CD4-positive, alpha-beta T cell (primary cell): ENCODE results near the gene ELFN2. TPM values are rescaled to one million over a fixed set of nuclear protein-coding genes. Genes with fewer than 3 reads are reported as not detected.

ENCODE experiments used
- ATAC-seq: fragments of 200-7000 bp; cut with Tn5 transposase; one replicate; pipeline ENCODE4 v1.10.0; 2022; ENCODE audit warnings: mild to moderate bottlenecking; ENCODE audit not compliant: poor library complexity
- CTCF ChIA-PET: fragments of 350-600 bp; sonication (Branson Sonifier 250); formaldehyde crosslinking; loops from one replicate; lab custom pipeline; 2021; ENCODE audit warnings: antibody characterized with exemption, inconsistent platforms; lab: Charles Lee
- POLR2A ChIA-PET: fragments of 350-600 bp; sonication (Branson Sonifier 250); formaldehyde crosslinking; loops from one replicate; lab custom pipeline; 2021; ENCODE audit warnings: antibody characterized with exemption, inconsistent platforms; lab: Charles Lee
- DNase-seq, 14 experiments: peaks; one replicate each; pipeline ENCODE4 v3.0.0-alpha.2; 2013 to 2020; ENCODE audit warnings: mixed read lengths in 2 of 14
- H3K27ac ChIP-seq, 2 donors: one replicate each; pipeline versions ENCODE4 v1.5.1 to v1.7.0; 2013; ENCODE audit warnings: low read length in 2 of 2, low read depth in 1 of 2, mild to moderate bottlenecking in 1 of 2
- H3K27me3 ChIP-seq, 2 experiments: 1 replicate in 1 of 2; 2 replicates in 1 of 2; pipeline versions ENCODE4 v1.6.1 to v1.7.0; 2013; ENCODE audit warnings: low read length in 2 of 2, control low read depth in 1 of 2, mild to moderate bottlenecking in 1 of 2, moderate library complexity in 1 of 2; ENCODE audit not compliant: insufficient read depth in 2 of 2, control insufficient read depth in 1 of 2
- H3K36me3 ChIP-seq: one replicate; pipeline ENCODE4 v1.6.1; 2013; ENCODE audit warnings: low read length, control low read depth; ENCODE audit not compliant: insufficient read depth
- H3K4me1 ChIP-seq: one replicate; pipeline ENCODE4 v1.6.1; 2013; ENCODE audit warnings: low read length, control low read depth; ENCODE audit not compliant: insufficient read depth
- H3K4me3 ChIP-seq: one replicate; pipeline ENCODE4 v1.5.1; 2013; ENCODE audit warnings: mild to moderate bottlenecking, low read length, moderate library complexity
- H3K9me3 ChIP-seq, 2 experiments: 1 replicate in 1 of 2; 2 replicates in 1 of 2; pipeline versions ENCODE4 v1.6.1 to v1.7.0; 2013; ENCODE audit warnings: low read length in 2 of 2, mild to moderate bottlenecking in 2 of 2, control low read depth in 1 of 2, moderate library complexity in 1 of 2; ENCODE audit not compliant: control insufficient read depth in 1 of 2, insufficient read depth in 1 of 2
- H3K27ac Mint-ChIP-seq: one replicate; pipeline ENCODE4 v1.8.0; 2020; ENCODE audit warnings: mixed read lengths
- H3K27me3 Mint-ChIP-seq: one replicate; pipeline ENCODE4 v1.8.0; 2021; ENCODE audit warnings: mixed read lengths
- H3K36me3 Mint-ChIP-seq: one replicate; pipeline ENCODE4 v1.8.0; 2021; ENCODE audit warnings: low read depth, mixed read lengths
- H3K4me1 Mint-ChIP-seq: one replicate; pipeline ENCODE4 v1.8.0; 2021; ENCODE audit warnings: low read depth, mixed read lengths
- H3K4me3 Mint-ChIP-seq: one replicate; pipeline ENCODE4 v1.8.0; 2020; ENCODE audit warnings: mild to moderate bottlenecking, mixed read lengths
- H3K9me3 Mint-ChIP-seq: one replicate; pipeline ENCODE4 v1.8.0; 2020; ENCODE audit warnings: mixed read lengths
- intact Hi-C, 2 experiments: fragments of 100-400 bp; cut with DNase I in 1 of 2; cut with micrococcal nuclease in 1 of 2; formaldehyde crosslinking; loops; one replicate each; pipeline versions ENCODE4 v1.15.1 to v1.9.0; 2023 to 2025; cut with DNase I, micrococcal nuclease
- total RNA-seq, 174 experiments: library from RNA in 2 of 174; stranded (reverse) in 2 of 174; gene quantifications; one replicate each; pipeline ENCODE4 v1.2.3 and lab custom pipeline; 2021 to 2026
- TF ChIP-seq, protein P1 (sequence below): fragments of 200-600 bp; IDR thresholded peaks from one replicate; pipeline ENCODE4 v1.8.0; 2022; ENCODE audit warnings: antibody characterized with exemption, mild to moderate bottlenecking

ELFN2 gene
- total RNA-seq, 2 experiments from 2014 or later, result 0.05 to 0.20 TPM

GRCh38 chr22:37334859-37335805 lies 92.1 kb downstream of the ELFN2 start:
- H3K27me3 ChIP-seq, result peaks cover 50 to 52% of the 10 kb centered on the region in 2 experiments
- no peaks in the 10 kb centered on the region for H3K36me3 ChIP-seq
- TF ChIP-seq, protein P1, sequence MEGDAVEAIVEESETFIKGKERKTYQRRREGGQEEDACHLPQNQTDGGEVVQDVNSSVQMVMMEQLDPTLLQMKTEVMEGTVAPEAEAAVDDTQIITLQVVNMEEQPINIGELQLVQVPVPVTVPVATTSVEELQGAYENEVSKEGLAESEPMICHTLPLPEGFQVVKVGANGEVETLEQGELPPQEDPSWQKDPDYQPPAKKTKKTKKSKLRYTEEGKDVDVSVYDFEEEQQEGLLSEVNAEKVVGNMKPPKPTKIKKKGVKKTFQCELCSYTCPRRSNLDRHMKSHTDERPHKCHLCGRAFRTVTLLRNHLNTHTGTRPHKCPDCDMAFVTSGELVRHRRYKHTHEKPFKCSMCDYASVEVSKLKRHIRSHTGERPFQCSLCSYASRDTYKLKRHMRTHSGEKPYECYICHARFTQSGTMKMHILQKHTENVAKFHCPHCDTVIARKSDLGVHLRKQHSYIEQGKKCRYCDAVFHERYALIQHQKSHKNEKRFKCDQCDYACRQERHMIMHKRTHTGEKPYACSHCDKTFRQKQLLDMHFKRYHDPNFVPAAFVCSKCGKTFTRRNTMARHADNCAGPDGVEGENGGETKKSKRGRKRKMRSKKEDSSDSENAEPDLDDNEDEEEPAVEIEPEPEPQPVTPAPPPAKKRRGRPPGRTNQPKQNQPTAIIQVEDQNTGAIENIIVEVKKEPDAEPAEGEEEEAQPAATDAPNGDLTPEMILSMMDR, result no peak
- no peak overlapping the region for H3K27ac ChIP-seq
- Mint-ChIP-seq H3K4me3 (no peak overlapping the region), H3K27me3 (peaks cover 55% of the 10 kb centered on the region), H3K27ac (no peak overlapping the region), H3K36me3 (no peaks in the 10 kb centered on the region), H3K9me3 (no peaks in the 10 kb centered on the region), H3K4me1 (peaks cover 11% of the 10 kb centered on the region)
- POLR2A ChIA-PET, result no interaction called here
- no peak overlapping the region for H3K4me3 ChIP-seq
- ATAC-seq, result no peak
- peaks cover 14% of the 10 kb centered on the region for H3K4me1 ChIP-seq
- DNase-seq, result no peak
- H3K9me3 ChIP-seq, result peaks cover 0 to 10% of the 10 kb centered on the region in 2 experiments
- intact Hi-C loops, result no loop called here
- CTCF ChIA-PET, result interaction anchor here (1.1 to 1.2 kb wide), 2 partner anchors 19 to 479 kb away, joined by 3 to 4 read pairs; no protein-coding TSS in a partner anchor

GRCh38 chr22:37334461-37334858 lies 92.8 kb downstream of the ELFN2 start:
- H3K27ac Mint-ChIP-seq, result no peak overlapping the region
- no peak overlapping the region for H3K4me3 Mint-ChIP-seq
- Histone ChIP-seq H3K4me1 (peaks cover 14% of the 10 kb centered on the region), H3K9me3 (peaks cover 0 to 10% of the 10 kb centered on the region in 2 experiments), H3K27ac (no peak overlapping the region), H3K4me3 (no peak overlapping the region), H3K27me3 (peaks cover 50 to 52% of the 10 kb centered on the region in 2 experiments), H3K36me3 (no peaks in the 10 kb centered on the region)
- H3K4me1 Mint-ChIP-seq, result peaks cover 11% of the 10 kb centered on the region
- CTCF ChIA-PET, result interaction anchor here (1.1 to 1.2 kb wide), 2 partner anchors 18 to 478 kb away, joined by 3 to 4 read pairs; no protein-coding TSS in a partner anchor
- H3K27me3 Mint-ChIP-seq, result peaks cover 61% of the 10 kb centered on the region
- ATAC-seq, result no peak
- H3K9me3 Mint-ChIP-seq, result no peaks in the 10 kb centered on the region
- TF ChIP-seq, protein P1, result no peak
- POLR2A ChIA-PET, result no interaction called here
- H3K36me3 Mint-ChIP-seq, result no peaks in the 10 kb centered on the region
- DNase-seq, result no peak
- intact Hi-C loops, result no loop called here

DNA sequence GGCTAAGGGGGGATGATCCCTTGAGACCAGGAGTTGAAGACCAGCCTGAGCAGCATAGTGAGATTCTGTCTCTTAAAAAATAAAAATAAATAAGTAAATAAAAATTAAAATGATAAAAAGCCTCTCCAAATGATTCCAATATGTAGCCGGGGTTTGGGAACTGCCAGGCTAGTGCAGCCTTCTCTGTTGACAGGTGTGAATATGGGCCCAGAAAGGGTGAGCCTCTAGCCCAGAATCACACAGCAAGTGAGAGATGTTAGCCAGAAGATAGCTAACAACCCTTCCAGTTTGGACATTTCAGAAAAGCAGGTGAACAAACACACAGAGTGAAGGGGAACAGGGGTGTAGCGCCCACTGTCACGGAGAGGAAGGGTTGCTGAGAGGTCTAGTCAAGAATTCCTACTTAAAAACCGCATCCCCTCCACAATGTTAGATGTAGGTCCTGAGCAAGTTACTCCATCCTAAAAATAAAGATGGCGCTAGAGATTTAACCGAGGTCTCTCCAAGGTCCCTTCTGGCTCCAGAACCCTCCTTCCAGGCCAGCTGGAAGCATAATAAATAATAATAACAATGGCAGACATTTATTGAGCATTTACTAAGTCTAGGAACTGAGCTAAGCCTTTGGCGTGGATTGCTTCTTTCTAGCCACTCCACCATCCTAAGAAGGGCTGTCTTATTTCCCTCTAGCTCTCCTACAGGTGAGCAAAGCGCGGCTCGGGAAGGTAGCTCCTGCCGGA lies 93.4 kb downstream of the ELFN2 start:
- Histone ChIP-seq H3K27ac (no peak overlapping the region), H3K36me3 (no peaks in the 10 kb centered on the region), H3K27me3 (peaks cover 50 to 56% of the 10 kb centered on the region in 2 experiments), H3K4me3 (no peak overlapping the region), H3K4me1 (peaks cover 14% of the 10 kb centered on the region), H3K9me3 (peaks cover 0 to 10% of the 10 kb centered on the region in 2 experiments)
- H3K4me1 Mint-ChIP-seq, result peaks cover 11% of the 10 kb centered on the region
- peaks cover 66% of the 10 kb centered on the region for H3K27me3 Mint-ChIP-seq
- no peak for DNase-seq
- TF ChIP-seq, protein P1, result no peak
- ChIA-PET CTCF (interaction anchor here (0.6 to 1.1 kb wide), 2 partner anchors 17 to 706 kb away, joined by 3 to 4 read pairs; no protein-coding TSS in a partner anchor), POLR2A (no interaction called here)
- no peaks in the 10 kb centered on the region for H3K36me3 Mint-ChIP-seq
- intact Hi-C loops, result no loop called here
- ATAC-seq, result no peak
- H3K27ac Mint-ChIP-seq, result no peak overlapping the region
- H3K4me3 Mint-ChIP-seq, result no peak overlapping the region
- no peaks in the 10 kb centered on the region for H3K9me3 Mint-ChIP-seq
